H1 (cell line): ENCODE results near the gene ARHGAP22. TPM values are rescaled to one million over a fixed set of nuclear protein-coding genes. Genes with fewer than 3 reads are reported as not detected.

ENCODE experiments used
- EGR1 ChIP-seq: IDR thresholded peaks from 2 replicates; pipeline ENCODE4 v1.6.1; 2011; ENCODE audit warnings: low read depth, low read length, borderline replicate concordance
- MAX ChIP-seq: IDR thresholded peaks from 2 replicates; pipeline ENCODE4 v1.6.1; 2012; ENCODE audit warnings: inconsistent platforms
- RAD21 ChIP-seq, 2 experiments: IDR thresholded peaks in 1 of 2; conservative IDR thresholded peaks in 1 of 2; 2 replicates each; pipeline ENCODE4 v1.6.1; 2011; ENCODE audit warnings: low read depth in 2 of 2, low read length in 2 of 2, improper control_type of control experiment in 1 of 2, inconsistent platforms in 1 of 2, mild to moderate bottlenecking in 1 of 2, moderate library complexity in 1 of 2
- TAF1 ChIP-seq: IDR thresholded peaks from 2 replicates; pipeline ENCODE4 v1.6.1; 2011; ENCODE audit warnings: mild to moderate bottlenecking, low read depth, low read length
- polyA plus RNA-seq, 7 experiments: library from polyadenylated mRNA; depleted of rRNA in 3 of 7; stranded (reverse) in 5 of 7; unstranded in 2 of 7; fragments of >200 nt in 5 of 7; fragments of 200-250 nt in 2 of 7; gene quantifications; 1 replicate in 5 of 7; 2 replicates in 1 of 7; 4 replicates in 1 of 7; pipeline versions ENCODE4 v1.2.1 to v1.2.3, GENCODE V29; 2011 to 2013; ENCODE audit warnings: missing spikeins in 2 of 7, mixed read lengths in 2 of 7
- total RNA-seq: library from RNA; stranded (reverse); fragmentation: NEBNext Ultra II Directional; extraction: Animal tissue kit (Norgen Biotek cat#: 25700); gene quantifications from 2 replicates; pipeline ENCODE4 v1.2.1, GENCODE V29; 2021

ARHGAP22 gene
- total and polyA plus RNA-seq, 2 of the 8 experiments (the other 6 are each of a cell fraction or from before 2014, with no cell fraction given), result 3.6 to 11.2 TPM

GRCh38 chr10:48514255-48514654 lies 90.6 kb downstream of the ARHGAP22 start (continued):
- TF ChIP-seq MAX (no peak), RAD21 (IDR thresholded peaks at IDR 0.05 in 1 of 2, conservative IDR thresholded peaks at IDR 0.05 in 1 of 2; ENCODE audit: low read depth in 2 of 2, low read length in 2 of 2) (no peak), TAF1 (no peak), EGR1 (no peak)
